HEK293 (cell line): Measurements from ENCODE around the gene ZFHX3.

Experiments
- ZNF10 ChIP-seq: fragments of 450-650 bp; formaldehyde crosslinking; IDR thresholded peaks from 2 replicates; pipeline ENCODE4 v1.5.1; 2017; ENCODE audit warnings: missing biosample characterization, missing genetic modification characterization
- ZNF350 ChIP-seq: fragments of 450-650 bp; formaldehyde crosslinking; IDR thresholded peaks from 2 replicates; pipeline ENCODE4 v1.5.0; 2017; ENCODE audit warnings: missing biosample characterization, mild to moderate bottlenecking, missing genetic modification characterization

DNA sequence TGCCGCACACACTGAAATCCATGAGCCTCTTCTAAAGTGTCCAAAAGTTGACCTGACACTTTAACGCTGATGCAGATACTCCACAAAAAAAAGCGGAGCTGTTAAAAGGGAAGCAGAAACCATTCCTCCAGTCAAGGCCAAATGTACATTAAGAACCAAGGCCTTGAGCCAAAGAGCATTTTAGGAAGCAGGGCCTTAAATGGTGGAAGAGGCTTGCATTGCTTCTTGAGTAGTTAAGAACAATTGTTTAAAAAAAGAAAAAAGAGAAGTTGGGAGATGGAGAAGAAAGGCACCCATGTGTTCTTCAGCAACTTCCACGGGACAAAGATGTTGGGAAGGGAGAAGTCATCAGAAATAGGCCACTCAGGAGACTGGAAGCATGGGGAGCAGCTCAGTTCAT lies 6.3 kb downstream of the ZFHX3 start:
- no peak for TF ChIP-seq ZNF10 (tag by site-specific recombination)
- TF ChIP-seq ZNF350, result no peak
